GM21423 (cell line): ENCODE results near the gene MAD1L1.
"Not testable (repeated sequence)": the region's sequence is repeated elsewhere in the genome, so short reads cannot be mapped to it uniquely, and the experiment has no call there.

Experiments used
- ATAC-seq: cut with Tn5 transposase; IDR thresholded peaks from one replicate; pipeline ENCODE4 v1.9.1; 2021; ENCODE audit warnings: mild to moderate bottlenecking, moderate library complexity; ENCODE audit not compliant: unreplicated experiment

Gene MAD1L1

DNA sequence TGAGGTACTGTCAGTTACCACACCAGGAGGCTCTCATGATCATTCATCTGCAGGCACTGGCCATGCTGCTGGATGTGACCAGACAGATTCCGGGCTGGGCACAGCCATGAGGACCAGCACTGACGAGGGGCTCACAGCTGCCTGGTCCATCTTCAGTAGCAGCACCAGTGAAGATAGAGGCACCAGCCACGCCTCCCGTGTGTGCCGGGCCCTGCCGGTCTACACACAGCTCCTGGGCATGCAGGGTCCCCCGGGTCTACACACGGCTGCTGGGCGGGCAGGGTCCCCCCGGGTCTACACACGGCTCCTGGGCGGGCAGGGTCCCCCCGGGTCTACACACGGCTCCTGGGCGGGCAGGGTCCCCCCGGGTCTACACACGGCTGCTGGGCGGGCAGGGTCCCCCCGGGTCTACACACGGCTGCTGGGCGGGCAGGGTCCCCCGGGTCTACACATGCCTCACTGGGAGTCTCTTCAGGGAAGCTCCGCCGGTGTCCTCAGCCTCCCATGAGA, 236.8 kb downstream of the MAD1L1 start:
- not testable (repeated sequence) for ATAC-seq

DNA sequence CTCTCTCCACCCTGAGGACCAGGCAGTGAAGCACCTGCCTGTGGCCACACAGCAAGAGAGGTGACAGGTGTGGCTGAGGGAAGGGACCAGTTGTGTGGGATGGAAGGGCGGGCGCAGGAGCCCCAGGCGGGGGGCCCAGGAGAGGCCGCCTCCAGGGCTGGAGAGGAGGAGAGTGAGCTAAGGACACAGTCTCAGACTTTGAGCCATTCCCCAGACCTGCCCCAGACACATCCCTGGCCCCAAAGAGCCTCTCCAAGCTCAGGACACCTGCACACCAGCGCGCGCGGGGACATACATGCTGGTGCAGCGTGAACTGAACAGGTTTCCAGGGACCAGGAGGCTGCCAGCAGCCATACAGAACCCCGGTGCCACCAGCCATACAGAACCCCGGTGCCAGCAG, 237.3 kb downstream of the MAD1L1 start:
- no peak for ATAC-seq

DNA sequence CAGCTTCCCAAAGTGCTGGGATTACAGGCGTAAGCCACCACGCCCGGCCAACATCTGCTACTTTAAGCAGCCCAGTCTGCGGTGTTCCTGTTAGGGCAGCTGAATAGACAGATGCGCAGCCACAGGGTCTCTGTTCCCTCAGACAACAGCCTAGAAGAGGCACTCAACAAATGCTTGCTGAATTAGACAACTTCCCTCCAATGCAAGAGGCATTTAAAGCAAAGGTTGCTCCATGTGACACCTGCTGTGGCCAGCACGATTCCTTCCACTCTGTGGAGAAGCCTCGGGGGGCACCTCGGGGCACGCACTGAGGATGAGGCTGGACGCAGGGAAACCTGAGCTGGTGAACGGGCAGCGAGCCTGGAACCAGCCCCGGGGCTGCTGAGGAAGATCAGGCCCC, 237.8 kb downstream of the MAD1L1 start:
- ATAC-seq, result no peak

DNA sequence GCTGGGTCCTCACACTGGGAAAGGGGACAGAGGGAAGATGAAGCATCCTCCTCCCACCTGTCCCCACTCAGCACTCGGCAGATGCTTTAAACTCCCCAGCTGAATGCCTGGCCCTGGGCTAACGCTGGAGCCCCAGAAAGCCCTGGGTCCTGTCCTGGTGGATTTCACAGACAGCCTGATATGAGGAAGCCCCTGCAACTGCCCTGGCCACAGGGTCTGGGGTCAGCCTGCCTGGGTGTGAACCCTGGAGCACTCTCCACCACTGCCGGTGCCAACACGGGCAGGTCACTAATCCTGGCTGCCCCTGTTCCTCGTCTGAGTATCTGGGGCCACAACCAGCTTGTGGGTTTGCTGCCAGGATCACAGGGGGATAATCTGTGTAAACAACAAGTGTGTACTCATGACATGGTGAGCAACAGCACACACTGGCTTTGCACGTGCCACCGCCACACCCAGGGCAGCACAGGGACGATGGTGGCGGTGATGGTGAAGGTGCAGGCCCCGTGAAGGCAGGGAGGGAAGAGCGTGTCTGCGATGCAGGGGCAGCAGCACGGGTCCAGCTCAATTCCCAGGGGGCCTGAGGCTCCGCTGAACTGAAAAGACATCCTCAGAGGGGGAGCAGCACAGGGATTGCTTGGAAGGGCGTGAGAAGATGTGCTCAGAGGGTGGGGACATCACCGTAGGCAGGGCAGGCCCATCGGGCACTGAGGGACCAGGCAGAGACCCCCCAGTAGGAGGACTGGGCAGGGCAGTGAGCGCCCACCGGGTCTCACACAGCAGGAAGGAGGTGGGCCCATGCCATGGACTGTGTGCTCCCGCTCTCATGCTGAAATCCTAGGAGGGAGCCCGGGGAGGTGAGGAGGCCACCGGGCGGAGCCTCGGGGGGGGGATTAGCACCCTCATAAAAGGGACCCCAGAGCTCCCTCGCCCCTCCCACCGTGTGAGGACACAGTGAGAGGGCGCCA, 238.7 kb downstream of the MAD1L1 start:
- ATAC-seq, result no peak

GRCh38 chr7:1993031-1993695, 239.6 kb downstream of the MAD1L1 start:
- no peak for ATAC-seq

DNA sequence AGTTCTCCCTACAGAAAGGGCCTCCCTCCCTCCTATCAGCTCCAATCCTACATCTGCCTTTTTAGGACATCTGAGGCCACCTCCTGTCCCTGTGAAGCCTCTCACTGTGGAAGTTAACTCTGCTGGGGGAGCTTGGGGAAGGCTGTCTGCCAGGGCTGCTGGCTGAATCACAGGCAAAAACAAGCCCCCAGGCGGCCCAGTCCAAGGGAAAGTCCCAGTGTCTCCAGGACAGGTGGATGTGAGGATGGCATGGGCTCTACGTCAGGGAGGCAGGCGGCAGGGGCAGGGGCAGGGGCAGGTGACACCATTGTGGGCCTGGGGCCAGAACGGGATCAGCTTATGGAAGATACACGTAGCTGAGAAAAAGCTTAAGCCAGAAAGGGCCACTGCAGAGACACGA, 240.2 kb downstream of the MAD1L1 start:
- no peak for ATAC-seq

DNA sequence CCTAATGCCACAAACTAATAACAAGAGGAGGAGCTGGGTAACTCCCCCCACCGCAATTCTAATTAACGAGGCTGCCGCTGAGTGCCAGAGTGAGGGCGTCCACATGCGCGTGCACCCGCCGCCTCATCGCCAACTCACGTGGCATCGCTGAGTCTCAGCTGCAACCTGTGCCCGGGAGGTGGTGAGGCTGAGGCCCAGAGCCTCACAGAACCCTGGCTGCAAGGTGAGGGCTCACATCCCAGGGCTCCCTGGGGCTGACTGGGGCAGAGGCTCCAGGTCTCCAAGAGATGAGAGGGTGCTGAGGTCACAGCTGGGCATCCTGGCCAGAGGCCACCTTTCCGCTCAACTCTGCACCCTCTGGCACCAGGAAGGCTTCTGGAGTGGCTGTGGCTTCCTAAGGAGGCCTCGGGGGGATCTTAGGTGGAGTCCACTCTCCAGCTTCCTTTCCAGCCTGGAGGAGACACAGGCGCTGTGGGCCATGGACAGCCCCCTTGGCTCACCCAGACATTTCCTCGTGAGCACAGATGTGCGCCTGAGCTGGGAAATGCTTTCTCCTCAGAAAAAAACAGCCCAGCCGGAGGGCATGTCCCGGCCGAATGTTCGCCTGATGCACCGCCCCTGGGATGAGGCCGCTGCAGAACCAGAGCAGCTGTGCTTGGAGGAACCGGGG, 242.6 kb downstream of the MAD1L1 start:
- ATAC-seq, result no peak

DNA sequence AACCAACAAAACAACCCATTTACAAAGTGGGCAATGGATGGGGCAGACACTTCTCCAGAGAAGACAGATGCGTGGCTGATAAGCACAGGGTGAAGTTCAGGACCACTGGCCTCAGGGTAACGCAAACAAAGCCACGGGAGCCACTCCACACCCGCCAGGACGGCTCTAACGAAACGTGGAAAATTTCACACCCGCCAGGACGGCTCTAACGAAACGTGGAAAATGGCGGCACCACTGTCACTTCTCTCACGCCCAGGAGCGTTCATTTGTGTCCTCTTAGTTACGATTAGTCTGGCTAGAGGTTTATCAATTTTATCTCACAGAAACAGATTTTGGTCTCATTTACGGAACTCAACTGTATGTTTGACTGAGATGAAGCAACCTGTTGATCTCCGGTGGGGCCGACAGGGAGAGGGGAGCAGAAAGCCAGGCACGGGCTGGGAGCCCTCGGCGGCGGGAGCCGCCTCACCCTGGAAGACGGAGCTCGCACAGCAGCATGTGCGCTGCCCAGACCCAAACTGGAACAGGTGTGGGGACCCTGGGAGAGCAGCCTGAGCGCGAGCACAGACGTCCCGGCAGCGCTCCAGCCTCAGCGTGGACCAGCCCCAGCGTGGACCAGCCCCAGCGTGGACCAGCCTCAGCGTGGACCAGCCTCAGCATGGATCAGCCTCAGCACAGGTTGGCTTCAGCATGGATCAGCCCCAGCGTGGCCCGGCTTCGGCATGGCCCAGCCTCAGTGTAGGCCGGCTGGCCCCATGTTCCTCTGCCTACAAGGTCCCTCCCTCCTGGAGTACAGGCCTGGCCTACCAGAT, 243.5 kb downstream of the MAD1L1 start:
- no peak for ATAC-seq

GRCh38 chr7:1988533-1988930, 244.2 kb downstream of the MAD1L1 start:
- no peak for ATAC-seq

GRCh38 chr7:1987591-1988532, 244.9 kb downstream of the MAD1L1 start:
- no peak for ATAC-seq

- ATAC-seq, result no peak
Measured at GRCh38 chr7:1987084-1987535, 245.6 kb downstream of the MAD1L1 start.

- no peak for ATAC-seq
Measured at GRCh38 chr7:1986366-1987083, 246.2 kb downstream of the MAD1L1 start.

DNA sequence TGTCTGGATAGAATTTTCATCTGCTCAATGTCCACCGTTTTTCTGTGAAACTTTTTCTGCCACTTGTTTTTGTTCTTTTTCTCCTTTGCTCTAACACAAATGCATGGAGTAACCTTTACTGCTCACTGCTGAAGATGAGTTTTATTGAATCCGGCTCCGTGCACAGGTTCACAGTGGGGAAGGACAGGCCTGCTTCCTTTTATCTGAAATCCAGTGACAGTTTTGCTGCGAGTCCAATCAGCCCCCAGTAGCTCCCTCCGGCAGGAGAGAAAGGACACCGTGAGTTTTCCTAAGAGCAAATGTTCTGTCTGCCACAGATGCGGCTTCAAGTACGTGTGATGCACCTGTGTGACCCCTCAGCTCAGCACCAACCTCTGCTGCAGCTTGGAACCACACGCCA, 246.8 kb downstream of the MAD1L1 start:
- ATAC-seq, result no peak

DNA sequence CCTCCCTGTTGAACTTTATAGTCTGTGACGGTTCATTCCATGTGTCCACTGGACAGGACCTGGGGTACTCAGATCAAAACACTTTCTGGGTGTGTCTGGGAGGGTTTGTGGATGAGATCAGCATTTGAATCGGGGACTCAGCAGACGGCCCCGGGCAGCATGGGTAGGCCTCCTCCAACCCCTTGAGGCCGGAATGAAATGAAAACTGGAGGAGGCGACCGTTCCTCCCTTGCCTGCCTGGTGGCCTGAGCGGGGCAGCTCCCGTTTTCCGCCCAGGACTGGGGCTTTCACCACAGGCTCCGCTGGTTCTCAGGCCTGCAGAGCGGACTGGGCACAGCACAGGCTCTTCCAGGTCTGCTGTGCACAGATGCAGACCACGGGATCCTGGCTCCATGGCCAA, 247.7 kb downstream of the MAD1L1 start:
- ATAC-seq, result no peak

DNA sequence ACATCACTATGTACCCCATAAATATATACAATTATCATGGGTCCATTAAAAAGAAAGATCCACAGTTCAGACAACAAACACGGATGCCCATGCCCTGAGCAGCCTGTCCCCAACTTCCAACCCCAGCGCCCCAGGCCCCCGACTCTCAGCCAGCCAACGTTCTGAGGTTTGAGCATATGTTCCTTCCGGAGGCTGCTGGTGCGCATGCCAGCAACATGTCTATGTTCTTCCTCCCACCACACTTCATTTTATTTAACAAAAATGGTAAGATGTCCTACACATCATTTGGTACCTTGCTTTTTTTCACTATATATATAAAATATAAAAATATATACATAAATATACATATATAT, 250.9 kb downstream of the MAD1L1 start:
- no peak for ATAC-seq

DNA sequence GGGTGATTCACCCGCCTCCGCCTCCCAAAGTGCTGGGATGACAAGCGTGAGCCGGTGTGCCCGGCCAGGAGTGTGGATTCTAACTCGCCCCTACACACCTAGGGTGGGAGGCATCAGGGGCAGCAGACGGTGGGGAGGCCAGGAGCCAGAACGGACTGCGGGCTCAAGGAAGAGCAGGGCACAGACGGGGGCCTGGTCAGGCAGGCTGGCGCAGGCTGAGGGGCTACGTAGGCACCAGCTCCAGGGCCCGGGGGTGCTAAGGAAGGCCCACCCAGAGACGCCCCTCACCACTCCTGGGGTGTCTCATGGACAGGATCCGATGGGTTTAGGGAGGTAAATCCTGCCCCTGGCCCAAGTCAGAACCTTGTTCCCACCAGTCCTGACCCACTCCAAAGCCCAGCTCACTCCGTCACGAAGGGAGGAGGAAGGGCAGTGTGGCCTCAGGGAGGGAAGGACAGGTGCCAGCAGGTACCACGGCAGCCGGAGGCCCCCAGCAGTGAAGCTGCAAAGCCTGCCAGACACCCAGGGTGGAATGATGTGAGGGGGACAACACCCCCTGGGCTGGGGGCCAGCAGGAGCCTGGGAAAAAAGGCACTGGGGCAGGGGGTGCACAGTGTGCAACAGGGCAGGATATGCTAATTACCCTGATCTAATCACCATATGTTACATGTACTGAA, 251.4 kb downstream of the MAD1L1 start:
- no peak for ATAC-seq

- ATAC-seq, result peak; percentile 62
Measured at GRCh38 chr7:1979591-1980560, 252.9 kb downstream of the MAD1L1 start.
